ENCODE measurements around the gene MSI2. TPM values are rescaled to one million over a fixed set of nuclear protein-coding genes. Genes with fewer than 3 reads are reported as not detected.

MSI2 gene
- total and polyA plus RNA-seq, 2 donors (not counting 1 experiment from before 2014, with no cell fraction given) = 16.1 to 196 TPM

DNA sequence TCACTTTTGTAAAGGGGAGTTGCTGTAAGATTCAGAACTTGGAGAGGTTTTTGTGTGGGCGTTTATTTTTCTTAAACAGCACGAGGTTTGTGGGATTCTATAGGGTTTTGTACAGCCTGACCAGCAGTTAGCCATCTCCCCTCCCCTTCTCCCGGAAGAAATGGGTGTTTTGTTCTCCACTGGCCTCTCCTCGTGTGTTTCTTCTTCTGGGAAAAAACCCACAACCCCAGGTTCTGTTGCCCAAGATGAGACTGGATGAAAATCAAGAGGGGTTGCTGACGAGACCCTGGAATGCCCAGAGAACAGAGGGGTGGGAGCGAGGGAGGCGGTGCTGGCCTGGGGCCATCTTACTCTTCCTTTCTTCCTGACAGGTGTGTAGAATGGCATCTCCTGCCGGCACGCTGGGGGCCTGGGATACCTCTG is 186.1 kb downstream of the MSI2 start:
- ATAC-seq (ENCODE audit: low read depth) (no peak), DNase-seq (no peak)
- H3K9me3 ChIP-seq (ENCODE audit: control extremely low read depth in 1 of 3, control insufficient read depth in 2 of 3, insufficient read depth in 1 of 3, low read length in 2 of 3) = no peaks in the 10 kb centered on the region
- H3K27me3 ChIP-seq (replicated peaks in 1 of 4; ENCODE audit: control extremely low read depth in 1 of 4, control insufficient read depth in 3 of 4, insufficient read depth in 4 of 4, low read length in 3 of 4) = no peaks in the 10 kb centered on the region
- no peaks in the 10 kb centered on the region for H3K9me3 Mint-ChIP-seq (ENCODE audit: insufficient read depth)
- WGBS (ENCODE audit: insufficient coverage) = 65% methylated on average over 3 of the region's 9 CpGs
- peaks cover 44% of the 10 kb centered on the region for H4K20me1 ChIP-seq (ENCODE audit: control insufficient read depth, insufficient read depth, low read length, poor library complexity, severe bottlenecking)
- peaks cover 89% of the 10 kb centered on the region for H3K4me1 Mint-ChIP-seq
- H3K4me3 Mint-ChIP-seq = peak overlapping the region; percentile 10
- no peaks in the 10 kb centered on the region for H3K27me3 Mint-ChIP-seq
- ChIA-PET POLR2A (no interaction called here), CTCF (interaction anchor here (0.5 to 3.5 kb wide), 3 partner anchors 15 to 312 kb away, joined by 3 to 14 read pairs (median 3); no protein-coding TSS in a partner anchor)
- no peak overlapping the region for H3K27ac ChIP-seq (ENCODE audit: low read length in 2 of 2)
- H3K36me3 ChIP-seq (replicated peaks in 1 of 2; ENCODE audit: control extremely low read depth in 1 of 2, control insufficient read depth in 1 of 2, extremely low read depth in 1 of 2, insufficient read depth in 2 of 2, low read length in 1 of 2) = no peaks in the 10 kb centered on the region
- H3K4me2 ChIP-seq (replicated peaks; ENCODE audit: low read depth, low read length, poor library complexity, severe bottlenecking) = peak overlapping the region; percentile 61
- peak overlapping the region; percentile 53 for H3K27ac Mint-ChIP-seq
- peaks cover 73% of the 10 kb centered on the region for H3K79me2 ChIP-seq (ENCODE audit: control insufficient read depth, insufficient read depth, low read length)
- intact Hi-C loops (cut with micrococcal nuclease) = loop anchor here (5.0 kb wide), 2 partner anchors 110 to 180 kb away; no protein-coding TSS in a partner anchor
- TF ChIP-seq EZH2 (IDR thresholded peaks at IDR 0.05; ENCODE audit: borderline replicate concordance, insufficient read depth, low read depth, low read length, poor library complexity, severe bottlenecking) (no peak), CTCF (IDR thresholded peaks at IDR 0.05) (no peak)
- no peak overlapping the region for H3K9ac ChIP-seq (ENCODE audit: low read length)
- no peak overlapping the region for H3K4me3 ChIP-seq (ENCODE audit: control extremely low read depth in 1 of 5, extremely low read depth in 1 of 5, insufficient read depth in 1 of 5, low read depth in 2 of 5, low read length in 4 of 5)
- H2AFZ ChIP-seq (ENCODE audit: insufficient read depth, low read depth, low read length, poor library complexity, severe bottlenecking) = no peak overlapping the region
- peaks cover 67 to 77% of the 10 kb centered on the region in 2 donors for H3K4me1 ChIP-seq (ENCODE audit: control insufficient read depth in 2 of 2, insufficient read depth in 2 of 2, low read length in 2 of 2)

DNA sequence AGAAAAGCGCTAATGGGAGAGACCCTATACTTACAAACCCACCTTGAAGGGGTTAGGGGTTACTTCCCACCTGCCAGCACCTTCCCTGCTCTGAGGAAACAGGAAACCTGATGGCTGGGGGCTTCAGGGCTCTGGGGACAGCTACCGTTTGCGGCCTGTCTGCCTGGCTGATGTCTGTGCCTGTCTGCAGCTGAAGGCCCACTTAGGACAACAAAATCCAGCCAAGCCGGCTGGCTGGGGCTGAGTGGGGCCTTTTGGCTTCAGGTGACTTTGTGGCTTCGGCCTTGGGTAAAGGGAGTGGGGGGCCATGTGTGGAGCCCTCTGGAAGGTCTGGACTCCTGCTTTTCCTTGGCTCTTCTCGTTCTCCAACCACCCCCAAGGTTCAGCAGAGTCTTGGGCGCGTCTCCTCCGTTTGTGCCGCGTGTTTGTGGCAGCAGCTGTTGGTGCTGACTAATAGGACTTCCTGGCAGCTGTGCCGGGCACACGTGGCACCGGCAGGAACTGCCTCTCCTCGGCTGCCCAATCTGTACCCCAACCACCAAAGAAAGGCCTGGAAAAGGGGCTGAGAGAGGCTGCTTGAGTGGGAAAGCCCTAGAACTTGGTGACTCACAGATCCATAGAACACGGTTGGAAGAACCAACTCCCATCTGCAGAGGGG is 186.7 kb downstream of the MSI2 start:
- peak overlapping the region; percentile 78 for H3K27ac Mint-ChIP-seq
- no peak overlapping the region for H3K4me3 ChIP-seq (ENCODE audit: control extremely low read depth in 1 of 5, extremely low read depth in 1 of 5, insufficient read depth in 1 of 5, low read depth in 2 of 5, low read length in 4 of 5)
- peak overlapping the region; percentile 30 for H2AFZ ChIP-seq (ENCODE audit: insufficient read depth, low read depth, low read length, poor library complexity, severe bottlenecking)
- TF ChIP-seq CTCF (IDR thresholded peaks at IDR 0.05) (no peak), EZH2 (IDR thresholded peaks at IDR 0.05; ENCODE audit: borderline replicate concordance, insufficient read depth, low read depth, low read length, poor library complexity, severe bottlenecking) (no peak)
- no peaks in the 10 kb centered on the region for H3K9me3 Mint-ChIP-seq (ENCODE audit: insufficient read depth)
- no peak overlapping the region for H3K9ac ChIP-seq (ENCODE audit: low read length)
- H3K9me3 ChIP-seq (ENCODE audit: control extremely low read depth in 1 of 3, control insufficient read depth in 2 of 3, insufficient read depth in 1 of 3, low read length in 2 of 3) = no peaks in the 10 kb centered on the region
- no peaks in the 10 kb centered on the region for H3K36me3 ChIP-seq (replicated peaks in 1 of 2; ENCODE audit: control extremely low read depth in 1 of 2, control insufficient read depth in 1 of 2, extremely low read depth in 1 of 2, insufficient read depth in 2 of 2, low read length in 1 of 2)
- peak overlapping the region; percentile 52 for H3K4me3 Mint-ChIP-seq
- H4K20me1 ChIP-seq (ENCODE audit: control insufficient read depth, insufficient read depth, low read length, poor library complexity, severe bottlenecking) = peaks cover 48% of the 10 kb centered on the region
- ATAC-seq (ENCODE audit: low read depth) (peak; percentile 56), DNase-seq (peak; percentile 54)
- peak overlapping the region; percentile 61 for H3K4me2 ChIP-seq (replicated peaks; ENCODE audit: low read depth, low read length, poor library complexity, severe bottlenecking)
- ChIA-PET POLR2A (interaction anchor here (0.6 kb wide), 1 partner anchor 109 kb away, joined by 4 read pairs; no protein-coding TSS in a partner anchor), CTCF (no interaction called here)
- peaks cover 72% of the 10 kb centered on the region for H3K79me2 ChIP-seq (ENCODE audit: control insufficient read depth, insufficient read depth, low read length)
- 5% methylated on average over 11 of the region's 16 CpGs for WGBS (ENCODE audit: insufficient coverage)
- intact Hi-C loops (cut with micrococcal nuclease) = loop anchor here (5.0 kb wide), 2 partner anchors 109 to 179 kb away; no protein-coding TSS in a partner anchor
- no peaks in the 10 kb centered on the region for H3K27me3 Mint-ChIP-seq
- H3K27me3 ChIP-seq (replicated peaks in 1 of 4; ENCODE audit: control extremely low read depth in 1 of 4, control insufficient read depth in 3 of 4, insufficient read depth in 4 of 4, low read length in 3 of 4) = no peaks in the 10 kb centered on the region
- H3K4me1 ChIP-seq (ENCODE audit: control insufficient read depth in 2 of 2, insufficient read depth in 2 of 2, low read length in 2 of 2) = peaks cover 67 to 77% of the 10 kb centered on the region in 2 donors
- H3K27ac ChIP-seq (ENCODE audit: low read length in 2 of 2) = no peak overlapping the region
- peaks cover 89% of the 10 kb centered on the region for H3K4me1 Mint-ChIP-seq

Measured in B cell (primary cell).